Stimulated activated memory B cell treated with anti-CD40 and anti-IgM and Interleukin-4, amounts not matched to agents 10 μg/mL and 1 μg/mL and 100 μg/mL, for 72 hours (primary cell): ENCODE results near the gene PLD5.
A peak's percentile ranks its signal among the peaks of the same experiment; 100 is the strongest.
"Not testable (repeated sequence)": the region's sequence is repeated elsewhere in the genome, so short reads cannot be mapped to it uniquely, and the experiment has no call there.

Source experiments
- ATAC-seq: fragments of 150-1000 bp; cut with Tn5 transposase; 2 replicates; pipeline ENCODE4 v1.10.0; 2021
- H3K27ac Mint-ChIP-seq: one replicate; pipeline ENCODE4 v1.8.0; 2022; ENCODE audit warnings: mild to moderate bottlenecking, mixed read lengths
- H3K27me3 Mint-ChIP-seq: one replicate; pipeline ENCODE4 v1.8.0; 2022; ENCODE audit warnings: mixed read lengths
- H3K36me3 Mint-ChIP-seq: one replicate; pipeline ENCODE4 v1.8.0; 2022; ENCODE audit warnings: mixed read lengths
- H3K4me1 Mint-ChIP-seq: one replicate; pipeline ENCODE4 v1.8.0; 2022; ENCODE audit warnings: mixed read lengths
- H3K4me3 Mint-ChIP-seq: one replicate; pipeline ENCODE4 v1.8.0; 2022; ENCODE audit warnings: mild to moderate bottlenecking, moderate library complexity, mixed read lengths
- H3K9me3 Mint-ChIP-seq: one replicate; pipeline ENCODE4 v1.8.0; 2022; ENCODE audit warnings: mixed read lengths

The PLD5 gene

DNA sequence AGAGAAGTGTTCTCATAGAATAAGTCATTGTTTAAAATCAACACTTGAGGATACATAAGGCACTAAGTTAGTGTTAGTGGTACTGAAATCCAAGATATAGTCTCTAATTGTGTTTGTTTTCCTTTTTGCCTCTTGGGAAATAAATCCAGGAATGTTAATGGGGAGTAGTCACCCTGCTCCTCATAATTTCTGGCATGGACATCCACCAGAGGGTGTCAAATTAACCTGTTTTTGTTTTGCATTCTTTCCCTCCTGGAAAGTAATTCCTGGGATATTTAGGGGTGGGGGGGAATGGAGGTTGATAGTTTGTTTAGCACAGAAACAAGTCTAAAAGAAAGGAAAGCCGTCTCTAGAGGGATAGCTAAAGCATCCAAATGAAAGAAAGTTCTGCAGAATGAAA, 437.8 kb downstream of the PLD5 start:
- Mint-ChIP-seq H3K27ac (no peak overlapping the region), H3K36me3 (no peaks in the 10 kb centered on the region), H3K4me3 (no peak overlapping the region), H3K9me3 (no peaks in the 10 kb centered on the region), H3K27me3 (peaks cover 19% of the 10 kb centered on the region), H3K4me1 (no peaks in the 10 kb centered on the region)
- ATAC-seq, result no peak

DNA sequence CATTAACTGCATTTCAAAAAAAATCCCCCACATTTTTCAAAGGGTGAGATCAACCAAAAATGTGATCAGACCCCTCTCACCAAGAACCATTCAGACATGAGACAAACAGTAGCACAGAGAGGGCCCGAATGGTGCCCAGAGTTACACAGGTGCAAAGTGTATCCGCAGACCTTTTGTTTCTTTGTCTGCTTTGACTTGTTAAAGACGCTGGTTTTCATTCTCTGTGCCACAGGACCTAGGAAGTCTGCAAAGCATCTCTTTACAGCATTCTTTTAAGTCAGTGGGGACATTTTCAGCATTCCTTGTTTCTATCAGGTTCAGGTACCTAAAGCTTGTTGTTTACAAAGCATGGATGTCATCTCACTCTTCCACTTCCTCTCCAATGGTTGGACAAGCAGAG, 438.4 kb downstream of the PLD5 start:
- peaks cover 19% of the 10 kb centered on the region for H3K27me3 Mint-ChIP-seq
- H3K4me1 Mint-ChIP-seq, result no peaks in the 10 kb centered on the region
- no peak for ATAC-seq
- H3K36me3 Mint-ChIP-seq, result no peaks in the 10 kb centered on the region
- no peaks in the 10 kb centered on the region for H3K9me3 Mint-ChIP-seq
- no peak overlapping the region for H3K27ac Mint-ChIP-seq
- H3K4me3 Mint-ChIP-seq, result no peak overlapping the region

DNA sequence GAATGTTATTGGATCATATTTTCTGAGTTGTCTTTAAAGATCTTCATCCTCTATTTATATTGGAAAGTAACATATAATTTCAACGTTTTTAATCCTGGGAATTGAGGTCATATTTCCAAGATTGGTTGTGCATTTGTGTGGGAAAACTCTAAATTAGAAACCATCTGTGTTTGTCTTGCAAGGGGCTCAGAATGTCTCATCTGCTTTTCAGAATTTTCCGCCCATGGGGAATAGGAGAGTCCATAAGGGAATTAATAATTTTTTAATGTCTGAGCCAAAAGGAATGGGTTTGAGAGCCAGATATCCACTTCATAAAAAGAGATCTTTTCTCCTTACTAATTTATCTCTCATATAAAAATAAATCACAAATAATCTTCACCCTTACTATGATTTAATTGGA, 440.8 kb downstream of the PLD5 start:
- peaks cover 19% of the 10 kb centered on the region for H3K27me3 Mint-ChIP-seq
- no peak overlapping the region for H3K4me3 Mint-ChIP-seq
- H3K36me3 Mint-ChIP-seq, result no peaks in the 10 kb centered on the region
- no peaks in the 10 kb centered on the region for H3K4me1 Mint-ChIP-seq
- ATAC-seq, result no peak
- no peak overlapping the region for H3K27ac Mint-ChIP-seq
- H3K9me3 Mint-ChIP-seq, result no peaks in the 10 kb centered on the region

DNA sequence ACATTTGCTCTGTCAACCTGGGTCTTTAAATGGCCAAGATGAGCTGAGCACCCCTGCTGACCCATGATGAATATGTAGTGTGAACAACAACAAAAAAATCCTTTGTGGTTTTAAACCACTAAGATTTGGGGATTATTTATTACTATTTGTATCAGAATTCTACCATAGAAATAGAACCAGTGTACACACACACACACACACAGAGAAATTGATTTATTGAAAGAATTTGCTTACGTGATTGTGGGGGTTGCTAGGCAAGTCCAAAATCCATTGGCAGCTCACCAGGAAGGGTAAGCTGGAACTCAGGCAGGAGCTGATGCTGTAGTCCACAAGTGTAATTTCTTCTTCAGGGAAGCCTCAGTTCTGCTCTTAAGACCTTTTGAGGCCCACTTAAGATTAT, 443.1 kb downstream of the PLD5 start:
- Mint-ChIP-seq H3K4me3 (no peak overlapping the region), H3K9me3 (no peaks in the 10 kb centered on the region), H3K4me1 (no peaks in the 10 kb centered on the region), H3K27ac (no peak overlapping the region), H3K36me3 (no peaks in the 10 kb centered on the region), H3K27me3 (peaks cover 19% of the 10 kb centered on the region)
- ATAC-seq, result no peak

DNA sequence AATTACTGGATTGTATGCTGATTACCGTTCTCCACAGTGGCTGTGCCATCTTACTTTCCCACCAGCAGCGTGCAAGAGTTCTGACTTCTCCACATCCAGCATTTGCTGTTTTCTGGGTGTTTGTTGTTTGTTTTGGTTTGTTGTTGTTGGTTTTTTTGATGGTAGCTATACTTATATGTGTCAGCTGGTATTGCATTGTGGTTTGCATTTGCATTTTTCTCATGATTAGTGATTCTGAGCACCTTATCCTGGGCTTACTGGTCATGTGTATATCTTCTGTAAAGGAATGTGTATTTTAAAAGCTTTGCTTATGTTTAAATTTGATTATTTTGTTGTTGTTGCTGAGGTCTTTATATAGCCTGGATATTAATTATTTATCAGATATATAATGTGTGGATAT, 458.7 kb downstream of the PLD5 start:
- H3K4me1 Mint-ChIP-seq, result no peaks in the 10 kb centered on the region
- peaks cover 14% of the 10 kb centered on the region for H3K27me3 Mint-ChIP-seq
- H3K9me3 Mint-ChIP-seq, result no peaks in the 10 kb centered on the region
- no peaks in the 10 kb centered on the region for H3K36me3 Mint-ChIP-seq
- H3K27ac Mint-ChIP-seq, result no peak overlapping the region
- no peak overlapping the region for H3K4me3 Mint-ChIP-seq
- ATAC-seq, result no peak

DNA sequence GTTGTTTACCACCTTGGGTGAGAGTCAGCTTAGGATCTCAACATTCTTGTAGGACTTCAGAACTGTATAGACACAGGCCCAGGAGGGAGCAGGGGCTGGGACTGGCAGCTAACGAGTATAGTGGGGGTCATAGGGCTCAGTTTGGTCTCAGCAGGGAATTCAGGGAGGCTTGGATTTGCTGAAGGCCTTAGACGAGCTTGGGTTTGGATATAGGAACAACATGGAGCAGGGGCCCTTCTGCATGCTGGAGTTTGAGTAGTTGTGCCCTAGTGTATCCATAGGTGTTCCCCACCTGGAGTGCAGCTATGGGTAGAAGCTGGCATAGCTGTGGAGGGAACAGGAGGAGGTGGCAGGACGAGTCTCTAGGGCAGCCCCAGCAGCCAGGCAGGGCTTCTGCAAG, 462.2 kb downstream of the PLD5 start:
- H3K4me1 Mint-ChIP-seq, result no peaks in the 10 kb centered on the region
- H3K4me3 Mint-ChIP-seq, result no peak overlapping the region
- H3K27ac Mint-ChIP-seq, result no peak overlapping the region
- no peaks in the 10 kb centered on the region for H3K36me3 Mint-ChIP-seq
- H3K9me3 Mint-ChIP-seq, result peaks cover 2% of the 10 kb centered on the region
- ATAC-seq, result no peak
- no peaks in the 10 kb centered on the region for H3K27me3 Mint-ChIP-seq

DNA sequence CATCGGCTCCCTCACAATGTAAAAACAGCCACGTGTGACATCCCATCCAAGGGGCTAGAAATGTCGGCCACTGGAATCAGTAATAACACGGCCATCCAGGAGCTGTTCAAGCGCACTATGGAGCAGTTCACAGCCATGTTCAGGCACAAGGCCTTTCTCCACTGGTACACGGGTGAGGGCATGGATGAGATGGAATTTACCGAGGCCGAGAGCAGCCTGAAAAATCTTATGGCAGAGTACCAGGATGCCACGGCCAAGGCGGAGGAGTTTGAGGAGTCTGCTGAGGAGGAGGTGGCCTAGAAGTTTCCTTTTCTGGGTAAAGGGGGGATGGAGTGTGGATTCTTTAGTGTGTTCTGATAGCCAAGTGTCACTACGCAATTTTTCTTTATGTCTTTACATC, 464.5 kb downstream of the PLD5 start:
- H3K4me3 Mint-ChIP-seq, result no peak overlapping the region
- ATAC-seq, result no peak
- H3K4me1 Mint-ChIP-seq, result no peaks in the 10 kb centered on the region
- no peaks in the 10 kb centered on the region for H3K27me3 Mint-ChIP-seq
- H3K36me3 Mint-ChIP-seq, result no peaks in the 10 kb centered on the region
- H3K9me3 Mint-ChIP-seq, result peaks cover 2% of the 10 kb centered on the region
- H3K27ac Mint-ChIP-seq, result no peak overlapping the region

DNA sequence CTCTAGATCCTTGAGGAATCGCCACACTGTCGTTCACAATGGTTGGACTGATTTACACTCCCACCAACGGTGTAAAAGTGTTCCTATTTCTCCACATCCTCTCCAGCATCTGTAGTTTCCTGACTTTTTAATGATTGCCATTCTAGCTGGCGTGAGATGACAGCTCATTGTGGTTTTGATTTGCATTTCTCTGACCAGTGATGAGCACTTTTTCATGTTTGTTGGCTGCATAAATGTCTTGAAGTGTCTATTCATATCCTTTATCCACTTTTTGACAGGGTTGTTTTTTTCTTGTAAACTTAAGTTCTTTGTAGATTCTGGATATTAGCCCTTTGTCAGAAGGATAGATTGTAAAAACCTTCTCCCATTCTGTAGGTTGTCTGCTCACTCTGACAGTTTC, 465.9 kb downstream of the PLD5 start:
- ATAC-seq, H3K27ac Mint-ChIP-seq, H3K4me1 Mint-ChIP-seq, H3K4me3 Mint-ChIP-seq, H3K27me3 Mint-ChIP-seq, H3K9me3 Mint-ChIP-seq, H3K36me3 Mint-ChIP-seq: not testable (repeated sequence)

DNA sequence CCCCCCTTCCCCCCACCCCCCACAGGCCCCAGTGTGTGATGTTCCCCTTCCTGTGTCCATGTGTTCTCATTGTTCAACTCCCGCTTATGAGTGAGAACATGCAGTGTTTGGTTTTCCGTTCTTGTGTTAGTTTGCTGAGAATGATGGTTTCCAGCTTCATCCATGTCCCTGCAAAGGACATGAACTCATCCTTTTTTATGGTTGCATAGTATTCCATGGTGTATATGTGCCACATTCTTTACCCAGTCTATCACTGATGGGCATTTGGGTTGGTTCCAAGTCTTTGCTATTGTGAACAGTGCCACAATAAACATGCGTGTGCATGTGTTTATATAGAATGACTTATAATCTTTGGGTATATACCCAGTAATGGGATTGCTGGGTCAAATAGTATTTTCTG, 466.3 kb downstream of the PLD5 start:
- H3K27ac Mint-ChIP-seq, H3K4me1 Mint-ChIP-seq, H3K9me3 Mint-ChIP-seq, H3K36me3 Mint-ChIP-seq, ATAC-seq, H3K27me3 Mint-ChIP-seq, H3K4me3 Mint-ChIP-seq: not testable (repeated sequence)

DNA sequence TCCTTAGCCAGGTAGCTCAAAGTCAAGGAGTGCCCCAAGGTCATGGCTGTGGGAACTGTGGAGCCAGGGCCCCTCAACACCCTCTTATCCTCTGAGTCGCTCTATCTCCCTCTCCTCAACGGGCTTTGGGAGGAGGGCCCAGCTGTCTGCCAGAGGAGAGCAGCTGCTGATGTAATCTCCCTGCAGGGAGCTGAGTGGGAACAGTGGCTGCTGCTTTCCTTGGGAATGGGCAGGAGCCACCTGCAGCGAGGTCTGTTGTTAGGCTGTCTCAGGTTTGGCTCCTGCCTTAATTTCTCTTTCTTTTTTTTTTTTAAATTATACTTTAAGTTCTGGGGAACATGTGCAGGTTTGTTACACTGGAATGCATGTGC, 466.8 kb downstream of the PLD5 start:
- no peaks in the 10 kb centered on the region for H3K4me1 Mint-ChIP-seq
- ATAC-seq, result no peak
- H3K4me3 Mint-ChIP-seq, result no peak overlapping the region
- H3K36me3 Mint-ChIP-seq, result no peaks in the 10 kb centered on the region
- no peaks in the 10 kb centered on the region for H3K27me3 Mint-ChIP-seq
- no peak overlapping the region for H3K27ac Mint-ChIP-seq
- peaks cover 2% of the 10 kb centered on the region for H3K9me3 Mint-ChIP-seq

DNA sequence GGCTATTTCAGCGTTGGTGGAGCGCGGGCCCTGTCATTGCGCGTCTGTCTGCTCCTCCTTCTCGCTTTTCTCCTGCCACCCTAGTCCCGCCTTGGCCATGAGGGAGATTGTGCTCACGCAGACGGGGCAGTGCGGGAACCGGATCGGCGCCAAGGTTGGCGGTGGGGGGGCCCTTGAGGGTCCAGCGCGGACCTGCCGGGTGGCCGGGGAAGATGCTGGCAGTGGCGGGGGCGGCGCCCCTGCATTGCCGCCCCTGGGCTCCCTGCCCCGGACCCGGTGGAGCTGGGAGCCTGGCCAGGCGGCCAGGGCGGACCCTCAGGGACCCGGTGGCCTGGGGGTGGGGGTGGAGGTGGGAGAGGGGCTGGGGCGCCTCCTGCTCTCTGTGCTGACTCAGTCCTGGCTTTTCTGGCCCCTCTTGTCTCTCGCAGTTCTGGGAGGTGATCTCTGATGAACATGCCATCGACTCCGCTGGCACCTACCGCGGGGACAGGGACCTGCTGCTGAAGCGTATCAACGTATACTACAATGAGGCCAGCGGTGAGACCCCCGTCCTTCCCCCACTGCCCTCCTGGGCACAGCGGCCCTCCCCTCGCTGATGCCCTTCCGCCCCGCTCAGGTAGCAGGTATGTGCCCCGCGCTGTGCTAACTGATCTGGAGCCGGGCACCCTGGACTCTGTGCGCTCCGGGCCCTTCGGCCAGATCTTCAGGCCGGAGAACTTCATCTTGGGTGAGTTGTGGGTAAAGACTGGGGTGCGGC, 467.3 kb downstream of the PLD5 start:
- Mint-ChIP-seq H3K27me3 (no peaks in the 10 kb centered on the region), H3K27ac (no peak overlapping the region), H3K9me3 (peaks cover 2% of the 10 kb centered on the region), H3K4me3 (no peak overlapping the region), H3K4me1 (no peaks in the 10 kb centered on the region), H3K36me3 (no peaks in the 10 kb centered on the region)
- ATAC-seq, result peak; percentile 47

DNA sequence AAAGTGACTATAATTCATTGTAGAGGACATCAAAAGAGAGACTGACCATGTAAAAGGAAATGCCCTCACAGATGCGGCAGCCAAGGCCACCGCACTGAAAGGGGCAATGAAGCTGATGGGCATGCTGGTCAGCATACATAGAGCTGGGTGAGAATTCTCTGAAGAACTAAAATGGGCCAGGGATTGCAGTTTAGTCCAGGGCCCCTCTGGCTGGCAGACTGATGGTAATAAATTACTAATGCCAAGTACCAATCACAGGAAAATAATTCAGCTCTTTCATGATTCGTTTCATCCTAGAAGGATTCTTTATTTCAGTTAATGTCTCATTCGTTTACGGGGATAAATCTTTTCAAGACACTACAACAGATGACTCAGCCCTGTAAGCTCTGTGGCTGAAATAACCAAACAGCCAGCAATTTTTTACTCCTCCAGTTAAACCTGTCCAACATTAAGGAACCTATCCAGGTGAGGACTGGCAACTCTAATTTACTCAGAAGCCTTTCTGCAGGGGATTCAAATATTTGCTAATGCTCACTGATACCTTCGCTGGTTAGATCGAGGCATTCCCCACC, 468.7 kb downstream of the PLD5 start:
- Mint-ChIP-seq H3K4me3 (no peak overlapping the region), H3K27me3 (no peaks in the 10 kb centered on the region)

DNA sequence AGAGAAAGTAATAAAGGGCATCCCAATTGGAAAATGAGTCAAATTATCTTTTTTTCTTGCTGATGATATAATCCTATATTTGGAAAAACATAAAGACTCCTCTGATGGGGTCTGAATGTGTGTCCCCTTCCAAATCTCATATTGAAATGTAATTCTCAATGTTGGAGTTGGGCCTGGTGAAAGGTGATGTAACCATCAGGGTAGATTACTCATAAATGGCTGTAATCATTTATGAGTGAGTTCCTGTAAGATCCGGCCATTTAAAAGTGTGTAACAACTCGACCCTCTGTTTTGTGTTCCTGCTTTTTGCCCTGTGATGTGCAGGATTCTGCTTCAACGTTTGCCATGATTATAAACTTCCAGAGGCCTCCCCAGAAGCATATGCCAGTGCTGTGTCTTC, 481.3 kb downstream of the PLD5 start:
- H3K9me3 Mint-ChIP-seq, result peaks cover 7% of the 10 kb centered on the region

More for the DNA sequence above, 468.7 kb downstream of the PLD5 start:
- H3K4me1 Mint-ChIP-seq, result no peaks in the 10 kb centered on the region
- no peaks in the 10 kb centered on the region for H3K36me3 Mint-ChIP-seq
- peaks cover 2% of the 10 kb centered on the region for H3K9me3 Mint-ChIP-seq
- no peak for ATAC-seq
- H3K27ac Mint-ChIP-seq, result no peak overlapping the region

DNA sequence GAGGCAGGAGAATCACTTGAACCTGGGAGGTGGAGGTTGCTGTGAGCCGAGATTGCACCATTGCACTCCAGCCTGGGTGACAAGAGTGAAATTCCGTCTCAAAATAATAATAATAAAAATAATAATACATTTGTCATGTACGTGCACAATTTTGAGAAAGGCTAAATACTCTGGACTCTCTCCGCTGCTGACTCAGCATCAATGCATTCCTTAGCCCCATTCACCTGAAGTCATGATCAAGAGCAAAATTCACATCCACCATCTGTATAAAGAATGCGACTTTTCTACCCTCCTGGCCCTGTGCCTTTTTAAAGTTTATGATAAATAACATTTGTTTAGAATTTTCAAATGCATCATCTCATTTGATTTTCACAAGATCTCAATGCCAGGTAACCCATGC, 490.1 kb downstream of the PLD5 start:
- ATAC-seq, result no peak
- H3K4me3 Mint-ChIP-seq, result no peak overlapping the region
- peaks cover 12% of the 10 kb centered on the region for H3K27me3 Mint-ChIP-seq
- no peaks in the 10 kb centered on the region for H3K4me1 Mint-ChIP-seq
- H3K9me3 Mint-ChIP-seq, result peaks cover 3% of the 10 kb centered on the region
- no peaks in the 10 kb centered on the region for H3K36me3 Mint-ChIP-seq
- H3K27ac Mint-ChIP-seq, result no peak overlapping the region

More for the DNA sequence above, 481.3 kb downstream of the PLD5 start:
- no peak overlapping the region for H3K4me3 Mint-ChIP-seq
- no peaks in the 10 kb centered on the region for H3K4me1 Mint-ChIP-seq
- no peaks in the 10 kb centered on the region for H3K27me3 Mint-ChIP-seq
- ATAC-seq, result no peak
- H3K36me3 Mint-ChIP-seq, result no peaks in the 10 kb centered on the region
- H3K27ac Mint-ChIP-seq, result no peak overlapping the region

DNA sequence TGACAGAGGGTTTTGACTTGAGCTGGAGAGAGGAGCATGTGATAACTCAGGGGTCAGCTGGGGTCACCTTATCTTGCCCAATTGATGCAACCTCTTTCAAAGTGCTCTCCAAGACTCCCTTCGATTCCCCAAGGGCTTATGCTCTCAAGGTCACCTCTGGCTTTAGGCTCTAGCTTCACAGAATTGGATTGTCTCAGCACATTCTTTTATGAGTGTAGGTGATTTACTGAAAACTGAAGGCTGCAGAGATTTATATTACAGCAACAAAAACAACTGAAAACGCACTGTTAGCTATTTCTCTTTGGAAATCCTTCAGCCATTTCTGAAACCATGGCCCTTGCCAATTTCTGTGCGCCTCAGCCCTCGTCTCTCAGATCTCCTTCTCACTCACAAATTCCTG, 491.1 kb downstream of the PLD5 start:
- H3K4me1 Mint-ChIP-seq, result no peaks in the 10 kb centered on the region
- H3K9me3 Mint-ChIP-seq, result peaks cover 3% of the 10 kb centered on the region
- H3K36me3 Mint-ChIP-seq, result no peaks in the 10 kb centered on the region
- no peak for ATAC-seq
- peaks cover 12% of the 10 kb centered on the region for H3K27me3 Mint-ChIP-seq
- H3K4me3 Mint-ChIP-seq, result no peak overlapping the region
- H3K27ac Mint-ChIP-seq, result no peak overlapping the region
